ENCODE results near the gene UGDH.

UGDH gene

DNA sequence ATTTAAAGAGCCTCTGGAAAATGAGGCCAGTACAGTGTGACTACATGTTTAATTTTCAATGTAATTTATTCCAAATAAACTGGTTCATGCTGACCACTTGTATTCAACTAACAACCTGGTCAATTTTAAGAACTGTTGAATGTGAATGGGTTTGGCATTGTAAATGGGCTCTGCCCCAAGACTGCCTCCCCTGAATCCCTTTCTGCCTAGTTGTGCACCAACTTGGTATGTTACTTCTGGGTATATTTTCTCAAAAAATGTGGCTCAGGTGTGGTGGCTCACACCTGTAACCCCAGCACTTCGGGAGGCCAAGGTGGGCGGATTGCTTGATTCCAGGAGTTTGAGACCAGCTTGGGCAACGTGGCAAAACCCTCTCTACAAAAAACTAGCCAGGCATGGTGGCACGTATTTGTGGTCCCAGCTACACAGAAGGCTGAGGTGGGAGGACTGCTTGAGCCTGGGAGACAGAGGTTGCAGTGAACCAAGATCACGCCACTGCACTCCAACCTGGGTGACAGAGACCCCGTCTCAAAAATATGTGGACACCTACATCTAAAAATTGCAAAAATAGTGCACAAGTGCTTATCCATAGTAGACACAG lies 75.7 kb downstream of the UGDH start:
- no peak for DNase-seq

DNA sequence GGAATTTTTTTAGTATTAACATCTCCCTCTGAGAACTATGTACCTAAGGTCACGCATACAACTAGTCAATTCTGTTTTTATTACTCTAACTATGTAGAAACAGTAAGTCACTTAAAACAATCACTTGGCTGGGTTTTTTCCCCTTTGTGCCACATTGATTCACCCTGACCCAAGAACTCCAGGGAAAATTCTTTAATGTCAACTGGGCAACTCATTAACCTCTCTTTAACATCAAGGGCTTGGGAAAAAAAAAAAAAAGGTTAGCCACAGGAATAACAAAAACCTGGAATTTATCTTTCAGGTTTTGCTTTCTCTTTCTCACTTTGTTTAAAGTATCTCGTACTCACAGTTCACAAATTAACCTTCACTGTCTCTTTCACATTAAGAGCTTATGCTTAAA lies 76.6 kb downstream of the UGDH start:
- no peak for DNase-seq

All from stimulated activated CD4-positive, alpha-beta T cell treated with anti-CD3 and anti-CD28 coated beads, Interleukin-2, amount 100 ng/mL, for 48 hours (primary cell).